ENCODE data around the gene AUNIP.

Gene AUNIP

GRCh38 chr1:25897754-25898153 lies 38.5 kb upstream of the AUNIP start:
- Histone ChIP-seq H3K27me3 (ENCODE audit: low read depth) (no peaks in the 10 kb centered on the region), H3K4me3 (no peak overlapping the region), H3K36me3 (replicated peaks) (peaks cover 51% of the 10 kb centered on the region), H3K4me1 (peaks cover 5% of the 10 kb centered on the region), H3K9me3 (no peaks in the 10 kb centered on the region)
- in situ Hi-C loops (cut with MboI; ENCODE audit: low sequenced_read_pairs) = loop anchor here (5.0 kb wide), 1 partner anchor 100 kb away; the partner anchor contains the start of gene PAFAH2
- no peak for DNase-seq (ENCODE audit: low spot score in 2 of 2)

GRCh38 chr1:25896266-25896665 lies 37.0 kb upstream of the AUNIP start:
- in situ Hi-C loops (cut with MboI; ENCODE audit: low sequenced_read_pairs) = loop anchor here (5.0 kb wide), 1 partner anchor 101 kb away; the partner anchor contains the start of gene PAFAH2
- H3K9me3 ChIP-seq = no peaks in the 10 kb centered on the region
- DNase-seq (ENCODE audit: low spot score in 2 of 2) = no peak
- H3K36me3 ChIP-seq (replicated peaks) = peaks cover 36% of the 10 kb centered on the region
- H3K4me3 ChIP-seq = no peak overlapping the region
- H3K27me3 ChIP-seq (ENCODE audit: low read depth) = no peaks in the 10 kb centered on the region
- H3K4me1 ChIP-seq = peaks cover 5% of the 10 kb centered on the region

- H3K4me3 ChIP-seq = no peak overlapping the region
- H3K36me3 ChIP-seq (replicated peaks) = peaks cover 29% of the 10 kb centered on the region
- in situ Hi-C loops (cut with MboI; ENCODE audit: low sequenced_read_pairs) = loop anchor here (5.0 kb wide), 1 partner anchor 102 kb away; the partner anchor contains the start of gene PAFAH2
Observed at GRCh38 chr1:25895365-25895990, 36.2 kb upstream of the AUNIP start.

GRCh38 chr1:25893116-25893515 lies 33.9 kb upstream of the AUNIP start:
- in situ Hi-C loops (cut with MboI; ENCODE audit: low sequenced_read_pairs) = no loop called here
- Histone ChIP-seq H3K36me3 (replicated peaks) (peaks cover 6% of the 10 kb centered on the region), H3K4me3 (no peak overlapping the region)

More at GRCh38 chr1:25895365-25895990, 36.2 kb upstream of the AUNIP start:
- H3K4me1 ChIP-seq = peaks cover 5% of the 10 kb centered on the region
- H3K27me3 ChIP-seq (ENCODE audit: low read depth) = no peaks in the 10 kb centered on the region
- H3K9me3 ChIP-seq = no peaks in the 10 kb centered on the region
- DNase-seq (ENCODE audit: low spot score in 2 of 2) = peak; percentile 78 to 92

GRCh38 chr1:25891606-25892005 lies 32.3 kb upstream of the AUNIP start:
- peaks cover 2% of the 10 kb centered on the region for H3K36me3 ChIP-seq (replicated peaks)
- H3K4me3 ChIP-seq = no peak overlapping the region
- peaks cover 5% of the 10 kb centered on the region for H3K4me1 ChIP-seq
- in situ Hi-C loops (cut with MboI; ENCODE audit: low sequenced_read_pairs) = no loop called here
- H3K27me3 ChIP-seq (ENCODE audit: low read depth) = no peaks in the 10 kb centered on the region
- H3K9me3 ChIP-seq = no peaks in the 10 kb centered on the region
- DNase-seq (ENCODE audit: low spot score in 2 of 2) = no peak

More at GRCh38 chr1:25893116-25893515, 33.9 kb upstream of the AUNIP start:
- no peak for DNase-seq (ENCODE audit: low spot score in 2 of 2)
- Histone ChIP-seq H3K9me3 (no peaks in the 10 kb centered on the region), H3K27me3 (ENCODE audit: low read depth) (no peaks in the 10 kb centered on the region), H3K4me1 (peaks cover 5% of the 10 kb centered on the region)

- in situ Hi-C loops (cut with MboI; ENCODE audit: low sequenced_read_pairs) = no loop called here
- no peaks in the 10 kb centered on the region for H3K27me3 ChIP-seq (ENCODE audit: low read depth)
- no peak for DNase-seq (ENCODE audit: low spot score in 2 of 2)
- H3K4me1 ChIP-seq = peaks cover 3% of the 10 kb centered on the region
- no peaks in the 10 kb centered on the region for H3K9me3 ChIP-seq
- H3K4me3 ChIP-seq = no peak overlapping the region
- peaks cover 2% of the 10 kb centered on the region; the same call in 1 of the 2 replicates for H3K36me3 ChIP-seq (replicated peaks)
Observed at GRCh38 chr1:25890239-25891034, 31.2 kb upstream of the AUNIP start.

- Histone ChIP-seq H3K4me3 (no peak overlapping the region), H3K9me3 (no peaks in the 10 kb centered on the region), H3K36me3 (replicated peaks) (no peaks in the 10 kb centered on the region; the same call in 1 of the 2 replicates), H3K4me1 (no peaks in the 10 kb centered on the region), H3K27me3 (ENCODE audit: low read depth) (no peaks in the 10 kb centered on the region)
- DNase-seq (ENCODE audit: low spot score in 2 of 2) = no peak
- in situ Hi-C loops (cut with MboI; ENCODE audit: low sequenced_read_pairs) = no loop called here
Observed at GRCh38 chr1:25889470-25889869, 30.2 kb upstream of the AUNIP start.

GRCh38 chr1:25888426-25888987 lies 29.2 kb upstream of the AUNIP start:
- Histone ChIP-seq H3K4me1 (no peaks in the 10 kb centered on the region), H3K4me3 (no peak overlapping the region), H3K36me3 (replicated peaks) (no peaks in the 10 kb centered on the region), H3K9me3 (no peaks in the 10 kb centered on the region), H3K27me3 (ENCODE audit: low read depth) (no peaks in the 10 kb centered on the region)
- in situ Hi-C loops (cut with MboI; ENCODE audit: low sequenced_read_pairs) = no loop called here
- DNase-seq (ENCODE audit: low spot score in 2 of 2) = no peak

- Histone ChIP-seq H3K4me1 (no peaks in the 10 kb centered on the region), H3K4me3 (no peak overlapping the region)
- in situ Hi-C loops (cut with MboI; ENCODE audit: low sequenced_read_pairs) = no loop called here
Observed at GRCh38 chr1:25885602-25886001, 26.3 kb upstream of the AUNIP start.

GRCh38 chr1:25881266-25881665 lies 22.0 kb upstream of the AUNIP start:
- H3K27me3 ChIP-seq (ENCODE audit: low read depth) = no peaks in the 10 kb centered on the region
- in situ Hi-C loops (cut with MboI; ENCODE audit: low sequenced_read_pairs) = no loop called here
- no peaks in the 10 kb centered on the region for H3K36me3 ChIP-seq (replicated peaks)
- no peaks in the 10 kb centered on the region for H3K4me1 ChIP-seq
- no peaks in the 10 kb centered on the region for H3K9me3 ChIP-seq
- no peak for DNase-seq (ENCODE audit: low spot score in 2 of 2)
- no peak overlapping the region for H3K4me3 ChIP-seq

More at GRCh38 chr1:25885602-25886001, 26.3 kb upstream of the AUNIP start:
- Histone ChIP-seq H3K27me3 (ENCODE audit: low read depth) (no peaks in the 10 kb centered on the region), H3K9me3 (no peaks in the 10 kb centered on the region), H3K36me3 (replicated peaks) (no peaks in the 10 kb centered on the region)
- DNase-seq (ENCODE audit: low spot score in 2 of 2) = no peak

GRCh38 chr1:25880518-25880917 lies 21.3 kb upstream of the AUNIP start:
- no peak overlapping the region for H3K4me3 ChIP-seq
- in situ Hi-C loops (cut with MboI; ENCODE audit: low sequenced_read_pairs) = no loop called here
- no peaks in the 10 kb centered on the region for H3K27me3 ChIP-seq (ENCODE audit: low read depth)
- no peaks in the 10 kb centered on the region for H3K36me3 ChIP-seq (replicated peaks)
- H3K9me3 ChIP-seq = no peaks in the 10 kb centered on the region
- DNase-seq (ENCODE audit: low spot score in 2 of 2) = no peak
- H3K4me1 ChIP-seq = peaks cover 3% of the 10 kb centered on the region; the same call in 1 of the 2 replicates

- Histone ChIP-seq H3K4me1 (peaks cover 8% of the 10 kb centered on the region), H3K4me3 (no peak overlapping the region), H3K9me3 (no peaks in the 10 kb centered on the region), H3K36me3 (replicated peaks) (no peaks in the 10 kb centered on the region), H3K27me3 (ENCODE audit: low read depth) (no peaks in the 10 kb centered on the region)
- in situ Hi-C loops (cut with MboI; ENCODE audit: low sequenced_read_pairs) = no loop called here
- no peak for DNase-seq (ENCODE audit: low spot score in 2 of 2)
Observed at GRCh38 chr1:25879675-25880074, 20.4 kb upstream of the AUNIP start.

GRCh38 chr1:25878690-25879089 lies 19.4 kb upstream of the AUNIP start:
- Histone ChIP-seq H3K9me3 (no peaks in the 10 kb centered on the region), H3K27me3 (ENCODE audit: low read depth) (no peaks in the 10 kb centered on the region), H3K4me1 (peaks cover 11% of the 10 kb centered on the region), H3K36me3 (replicated peaks) (no peaks in the 10 kb centered on the region), H3K4me3 (no peak overlapping the region)
- no peak for DNase-seq (ENCODE audit: low spot score in 2 of 2)
- in situ Hi-C loops (cut with MboI; ENCODE audit: low sequenced_read_pairs) = no loop called here

GRCh38 chr1:25877155-25877554 lies 17.9 kb upstream of the AUNIP start:
- in situ Hi-C loops (cut with MboI; ENCODE audit: low sequenced_read_pairs) = no loop called here
- Histone ChIP-seq H3K27me3 (ENCODE audit: low read depth) (no peaks in the 10 kb centered on the region), H3K4me3 (no peak overlapping the region), H3K4me1 (peaks cover 11% of the 10 kb centered on the region), H3K9me3 (no peaks in the 10 kb centered on the region), H3K36me3 (replicated peaks) (no peaks in the 10 kb centered on the region)
- no peak for DNase-seq (ENCODE audit: low spot score in 2 of 2)
